HEK293T (cell line): ENCODE data around the gene SF3B6.
A peak's percentile ranks its signal among the peaks of the same experiment; 100 is the strongest.

ENCODE experiments used
- CTCF ChIA-PET: fragments of 350-600 bp; formaldehyde crosslinking; extraction: SDS; loops from one replicate; lab custom pipeline; 2021; ENCODE audit warnings: antibody characterized with exemption, inconsistent platforms; lab: Yijun Ruan, JAX
- POLR2A ChIA-PET: fragments of 350-600 bp; formaldehyde crosslinking; extraction: SDS; loops from one replicate; lab custom pipeline; 2020; ENCODE audit warnings: antibody characterized with exemption, inconsistent platforms; lab: Yijun Ruan, JAX
- DNase-seq: peaks from one replicate; pipeline ENCODE4 v3.0.0; 2012; ENCODE audit warnings: mixed read lengths; ENCODE audit errors: extremely low spot score
- ARNT ChIP-seq: fragments of 450-650 bp; IDR thresholded peaks from 2 replicates; pipeline ENCODE4 v1.6.1; 2017; ENCODE audit warnings: mild to moderate bottlenecking
- BHLHE40 ChIP-seq: fragments of 450-650 bp; IDR thresholded peaks from 2 replicates; pipeline ENCODE4 v1.6.1; 2016; ENCODE audit warnings: mild to moderate bottlenecking, moderate library complexity, borderline replicate concordance
- CTBP1 ChIP-seq: fragments of 450-650 bp; IDR thresholded peaks from 2 replicates; pipeline ENCODE4 v1.6.1; 2016; ENCODE audit warnings: borderline replicate concordance
- ELF4 ChIP-seq: fragments of 450-650 bp; IDR thresholded peaks from 2 replicates; pipeline ENCODE4 v1.6.1; 2017; ENCODE audit warnings: antibody characterized with exemption
- FOXA1 ChIP-seq: fragments of 450-650 bp; IDR thresholded peaks from 2 replicates; pipeline ENCODE4 v1.6.1; 2016; ENCODE audit warnings: mild to moderate bottlenecking
- FOXK2 ChIP-seq: fragments of 450-650 bp; IDR thresholded peaks from 2 replicates; pipeline ENCODE4 v1.6.1; 2016; ENCODE audit warnings: mild to moderate bottlenecking
- FOXM1 ChIP-seq: fragments of 450-650 bp; IDR thresholded peaks from 2 replicates; pipeline ENCODE4 v1.6.1; 2017; ENCODE audit warnings: mild to moderate bottlenecking, borderline replicate concordance
- HDGF ChIP-seq: fragments of 450-650 bp; IDR thresholded peaks from 2 replicates; pipeline ENCODE4 v1.6.1; 2017; ENCODE audit warnings: antibody characterized with exemption, borderline replicate concordance
- L3MBTL2 ChIP-seq: fragments of 450-650 bp; conservative IDR thresholded peaks from 2 replicates; pipeline ENCODE4 v1.6.1; 2016; ENCODE audit warnings: mild to moderate bottlenecking
- LEF1 ChIP-seq: fragments of 450-650 bp; IDR thresholded peaks from 2 replicates; pipeline ENCODE4 v1.6.1; 2017; ENCODE audit warnings: mild to moderate bottlenecking, borderline replicate concordance
- NFRKB ChIP-seq: fragments of 450-650 bp; IDR thresholded peaks from 2 replicates; pipeline ENCODE4 v1.6.1; 2016; ENCODE audit warnings: mild to moderate bottlenecking, moderate library complexity
- SP1 ChIP-seq: fragments of 450-650 bp; IDR thresholded peaks from 2 replicates; pipeline ENCODE4 v1.6.1; 2017
- SUZ12 ChIP-seq: fragments of 450-650 bp; IDR thresholded peaks from 2 replicates; pipeline ENCODE4 v1.6.1; 2016; ENCODE audit warnings: mild to moderate bottlenecking
- TARDBP ChIP-seq: fragments of 450-650 bp; IDR thresholded peaks from 2 replicates; pipeline ENCODE4 v1.6.1; 2016
- ZNF384 ChIP-seq: fragments of 450-650 bp; IDR thresholded peaks from 2 replicates; pipeline ENCODE4 v1.6.1; 2016
- TF ChIP-seq, protein P1 (sequence below): fragments of 450-650 bp; IDR thresholded peaks from 2 replicates; pipeline ENCODE4 v1.6.1; 2016

The SF3B6 gene

DNA sequence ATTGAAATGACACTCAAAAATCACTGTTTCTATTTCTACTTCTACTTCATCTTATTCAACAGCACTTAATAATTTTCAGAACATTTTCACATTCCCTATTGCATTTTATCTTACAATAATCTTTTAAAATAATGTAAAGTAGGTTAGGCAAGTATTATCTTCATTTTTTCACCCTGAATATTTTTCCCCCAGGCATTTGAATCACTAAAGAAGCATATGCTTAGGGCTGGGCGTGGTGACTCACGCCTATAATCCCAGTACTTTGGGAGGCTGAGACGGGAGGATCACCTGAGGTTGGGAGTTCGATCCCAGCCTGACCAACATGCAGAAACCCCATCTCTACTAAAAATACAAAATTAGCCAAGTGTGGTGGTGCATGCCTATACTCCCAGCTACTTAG is 35.6 kb downstream of the SF3B6 start:
- CTCF ChIA-PET = no interaction called here
- no peak for TF ChIP-seq BHLHE40
- no peak for DNase-seq
- POLR2A ChIA-PET = no interaction called here

GRCh38 chr2:24038786-24039499 is 37.2 kb downstream of the SF3B6 start:
- ChIA-PET POLR2A (interaction anchor here (1.4 kb wide), 1 partner anchor 8 kb away, joined by 4 read pairs; the partner anchor contains the start of gene WDCP), CTCF (no interaction called here)
- TF ChIP-seq FOXK2 (no peak), HDGF (no peak), CTBP1 (no peak), ELF4 (no peak), TARDBP (no peak), L3MBTL2 (no peak), FOXM1 (no peak), NFRKB (no peak), FOXA1 (no peak), SP1 (no peak)
- TF ChIP-seq, protein P1, sequence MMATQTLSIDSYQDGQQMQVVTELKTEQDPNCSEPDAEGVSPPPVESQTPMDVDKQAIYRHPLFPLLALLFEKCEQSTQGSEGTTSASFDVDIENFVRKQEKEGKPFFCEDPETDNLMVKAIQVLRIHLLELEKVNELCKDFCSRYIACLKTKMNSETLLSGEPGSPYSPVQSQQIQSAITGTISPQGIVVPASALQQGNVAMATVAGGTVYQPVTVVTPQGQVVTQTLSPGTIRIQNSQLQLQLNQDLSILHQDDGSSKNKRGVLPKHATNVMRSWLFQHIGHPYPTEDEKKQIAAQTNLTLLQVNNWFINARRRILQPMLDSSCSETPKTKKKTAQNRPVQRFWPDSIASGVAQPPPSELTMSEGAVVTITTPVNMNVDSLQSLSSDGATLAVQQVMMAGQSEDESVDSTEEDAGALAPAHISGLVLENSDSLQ = no peak
- DNase-seq = no peak

DNA sequence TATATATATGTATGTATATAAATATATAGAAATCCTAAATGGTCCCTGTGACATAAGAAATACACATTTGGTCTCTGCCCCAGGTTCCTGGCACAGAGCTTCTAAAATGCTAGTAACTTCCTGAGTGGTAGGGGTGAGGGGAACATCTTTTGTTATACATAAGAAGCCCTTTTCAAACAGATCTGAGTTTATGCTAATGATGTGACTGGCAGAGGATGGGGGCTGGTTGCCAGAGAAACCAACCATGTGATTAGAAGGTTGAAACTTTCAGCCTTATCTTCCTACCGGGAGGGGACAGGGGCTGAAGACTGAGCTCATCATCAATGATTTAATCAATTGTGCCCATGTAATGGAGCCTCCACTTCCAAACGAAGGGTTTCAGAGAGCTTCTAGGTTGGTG is 49.9 kb downstream of the SF3B6 start:
- POLR2A ChIA-PET = interaction anchor here (0.7 kb wide), 1 partner anchor 21 kb away, joined by 6 read pairs; the partner anchor contains the start of gene WDCP
- TF ChIP-seq SUZ12 (no peak), SP1 (no peak), L3MBTL2 (no peak), NFRKB (no peak), TARDBP (no peak)
- no peak for DNase-seq
- CTCF ChIA-PET = no interaction called here

DNA sequence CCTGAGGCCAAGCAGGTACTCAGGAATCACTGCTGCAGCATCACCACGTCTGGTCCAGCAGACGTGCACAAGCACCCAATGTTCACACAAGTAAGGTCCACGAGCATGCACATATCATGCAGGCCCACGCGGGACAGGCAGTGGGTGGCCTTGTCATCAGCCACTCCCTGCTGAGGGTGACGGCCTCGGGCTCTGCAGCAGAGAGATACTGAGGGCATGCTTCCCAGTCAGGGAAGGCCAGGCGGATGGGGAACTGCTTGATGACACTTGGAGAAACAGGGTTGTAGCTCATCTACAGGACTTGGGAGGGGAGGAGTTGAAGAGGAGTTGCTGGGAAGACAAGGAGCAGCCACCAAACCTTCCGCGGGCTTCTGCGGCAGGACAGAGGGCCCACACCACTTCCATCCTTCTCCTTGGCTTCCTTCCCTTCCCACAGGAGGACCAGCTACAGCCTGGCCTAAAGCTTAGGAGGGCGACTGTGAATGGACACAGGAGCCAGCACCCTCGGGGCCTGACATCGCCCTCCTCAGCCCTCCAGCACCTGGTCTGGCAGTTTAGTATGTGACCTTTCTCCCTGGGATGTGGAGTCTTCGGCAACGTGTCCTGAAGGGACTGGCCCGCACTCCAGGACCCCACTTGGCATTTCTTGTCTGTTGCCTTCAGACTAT is 51.0 kb downstream of the SF3B6 start:
- CTCF ChIA-PET = no interaction called here
- POLR2A ChIA-PET = interaction anchor here (1.0 kb wide), 1 partner anchor 98 kb away, joined by 3 read pairs; no protein-coding TSS in a partner anchor
- no peak for DNase-seq
- TF ChIP-seq ARNT (no peak), LEF1 (no peak), FOXM1 (no peak)
- TF ChIP-seq, protein P1 = no peak

DNA sequence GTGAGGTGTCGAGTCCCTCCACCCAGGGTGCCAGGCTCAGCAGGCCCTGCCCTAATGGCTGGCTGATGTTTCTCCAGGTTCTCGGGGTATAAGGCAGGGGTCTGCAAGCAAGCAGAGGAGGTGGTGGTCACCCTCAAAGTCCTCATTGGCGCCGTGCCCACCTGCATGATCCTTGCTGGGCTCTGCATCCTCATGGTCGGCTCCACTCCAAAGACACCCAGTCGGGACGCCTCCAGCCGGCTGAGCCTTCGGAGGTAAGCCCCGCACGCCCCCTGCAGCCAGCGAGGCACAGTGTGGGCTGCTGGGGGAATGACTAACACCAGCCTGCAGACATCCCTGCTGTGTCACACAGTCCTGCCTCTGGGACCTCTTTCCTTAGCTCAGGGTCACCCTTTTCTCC is 52.1 kb downstream of the SF3B6 start:
- no peak for TF ChIP-seq SUZ12
- TF ChIP-seq ARNT = no peak
- no peak for TF ChIP-seq CTBP1
- no peak for TF ChIP-seq HDGF
- TF ChIP-seq ELF4 = no peak
- no peak for TF ChIP-seq SP1
- no peak for TF ChIP-seq LEF1
- TF ChIP-seq FOXK2 = no peak
- TF ChIP-seq NFRKB = no peak
- TF ChIP-seq BHLHE40 = no peak
- TF ChIP-seq FOXM1 = no peak
- TF ChIP-seq, protein P1 = no peak
- no peak for TF ChIP-seq TARDBP
- no peak for TF ChIP-seq ZNF384
- no peak for TF ChIP-seq FOXA1
- TF ChIP-seq L3MBTL2 = no peak
- peak; percentile 49 for DNase-seq
- CTCF ChIA-PET = interaction anchor here (0.6 kb wide), 3 partner anchors 9 to 45 kb away, joined by 3 to 4 read pairs (median 3); no protein-coding TSS in a partner anchor
- POLR2A ChIA-PET = interaction anchor here (1.8 kb wide), 1 partner anchor 23 kb away, joined by 5 read pairs; the partner anchor contains the start of gene WDCP

DNA sequence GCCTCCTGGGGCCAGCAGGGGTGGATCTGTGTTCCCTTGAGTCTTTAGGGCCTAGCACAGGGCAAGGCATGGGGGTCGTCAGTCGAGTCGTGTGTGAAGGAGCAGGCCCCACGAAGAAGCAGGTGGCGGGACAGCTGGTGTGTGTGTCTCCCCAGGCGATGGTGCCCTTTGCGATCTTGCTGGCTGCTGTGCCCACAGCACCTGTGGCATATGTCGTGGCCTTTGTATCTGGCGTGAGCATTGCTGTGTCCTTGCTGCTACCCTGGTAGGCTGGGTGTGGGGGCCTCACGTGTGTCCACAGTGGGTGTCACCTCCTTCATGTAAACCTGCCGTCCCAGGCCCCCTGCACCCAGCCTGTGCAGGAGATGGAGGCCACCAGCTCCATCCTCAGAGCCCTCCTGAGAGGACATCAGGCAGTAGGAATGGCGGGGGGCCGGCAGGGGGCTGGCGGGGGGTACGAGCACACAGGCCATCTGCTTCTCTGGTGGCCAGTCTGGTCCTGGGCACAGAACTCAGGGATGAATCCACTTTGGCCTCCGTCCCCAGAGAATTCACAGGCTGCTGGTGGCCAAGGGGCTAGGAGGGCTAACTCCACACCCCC is 53.1 kb downstream of the SF3B6 start:
- ChIA-PET POLR2A (interaction anchor here (1.8 kb wide), 1 partner anchor 24 kb away, joined by 5 read pairs; the partner anchor contains the start of gene WDCP), CTCF (interaction anchor here (0.6 kb wide), 1 partner anchor 10 kb away, joined by 3 read pairs; no protein-coding TSS in a partner anchor)
- TF ChIP-seq BHLHE40 (no peak), SP1 (no peak), SUZ12 (no peak), ZNF384 (no peak), HDGF (no peak), TARDBP (no peak), ELF4 (no peak), NFRKB (no peak), FOXK2 (no peak), LEF1 (no peak), CTBP1 (no peak), FOXM1 (no peak), FOXA1 (no peak), L3MBTL2 (no peak), ARNT (no peak)
- TF ChIP-seq, protein P1 = no peak
- no peak for DNase-seq
